Measurements from ENCODE around the gene EARS2.
"Not testable (repeated sequence)": the region's sequence is repeated elsewhere in the genome, so short reads cannot be mapped to it uniquely, and the experiment has no call there.

DNA sequence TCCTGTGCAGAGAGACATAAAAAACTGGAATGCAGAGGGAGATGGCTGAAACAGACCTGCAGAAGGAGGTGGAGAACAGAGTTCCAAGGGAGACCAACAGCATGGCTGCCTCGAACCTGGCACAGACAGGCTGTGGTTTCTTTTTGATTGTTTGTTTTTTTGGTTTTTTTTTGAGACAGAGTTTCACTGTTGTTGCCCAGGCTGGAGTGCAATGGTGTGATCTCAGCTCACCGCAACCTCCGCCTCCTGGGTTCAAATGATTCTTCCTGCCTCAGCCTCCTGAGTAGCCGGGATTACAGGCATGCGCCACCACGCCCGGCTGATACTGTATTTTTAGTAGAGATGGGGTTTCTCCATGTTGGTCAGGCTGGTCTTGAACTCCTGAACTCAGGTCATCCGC is 73.7 kb downstream of the EARS2 start:
- not testable (repeated sequence) for TF ChIP-seq CTCF, POLR2A (IDR thresholded peaks at IDR 0.05)
